Fibroblast of mammary gland (primary cell): ENCODE results near the gene ZNF618.

Experiments
- DNase-seq: peaks from one replicate; pipeline ENCODE4 v3.0.0-alpha.2; 2010; ENCODE audit warnings: low read depth
- H3K4me3 ChIP-seq: 2 replicates; pipeline ENCODE4 v1.5.1; 2011; ENCODE audit warnings: low read depth, mild to moderate bottlenecking, low read length, moderate library complexity; ENCODE audit not compliant: control insufficient read depth
- TF ChIP-seq, protein P1 (sequence below): conservative IDR thresholded peaks from 2 replicates; pipeline ENCODE4 v1.5.1; 2011; ENCODE audit warnings: low read depth, low read length, inconsistent platforms; ENCODE audit not compliant: control insufficient read depth, insufficient read depth

Gene ZNF618

GRCh38 chr9:113973226-113973625 is 97.1 kb downstream of the ZNF618 start:
- TF ChIP-seq, protein P1, sequence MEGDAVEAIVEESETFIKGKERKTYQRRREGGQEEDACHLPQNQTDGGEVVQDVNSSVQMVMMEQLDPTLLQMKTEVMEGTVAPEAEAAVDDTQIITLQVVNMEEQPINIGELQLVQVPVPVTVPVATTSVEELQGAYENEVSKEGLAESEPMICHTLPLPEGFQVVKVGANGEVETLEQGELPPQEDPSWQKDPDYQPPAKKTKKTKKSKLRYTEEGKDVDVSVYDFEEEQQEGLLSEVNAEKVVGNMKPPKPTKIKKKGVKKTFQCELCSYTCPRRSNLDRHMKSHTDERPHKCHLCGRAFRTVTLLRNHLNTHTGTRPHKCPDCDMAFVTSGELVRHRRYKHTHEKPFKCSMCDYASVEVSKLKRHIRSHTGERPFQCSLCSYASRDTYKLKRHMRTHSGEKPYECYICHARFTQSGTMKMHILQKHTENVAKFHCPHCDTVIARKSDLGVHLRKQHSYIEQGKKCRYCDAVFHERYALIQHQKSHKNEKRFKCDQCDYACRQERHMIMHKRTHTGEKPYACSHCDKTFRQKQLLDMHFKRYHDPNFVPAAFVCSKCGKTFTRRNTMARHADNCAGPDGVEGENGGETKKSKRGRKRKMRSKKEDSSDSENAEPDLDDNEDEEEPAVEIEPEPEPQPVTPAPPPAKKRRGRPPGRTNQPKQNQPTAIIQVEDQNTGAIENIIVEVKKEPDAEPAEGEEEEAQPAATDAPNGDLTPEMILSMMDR, result no peak
- no peak overlapping the region for H3K4me3 ChIP-seq
- DNase-seq, result no peak

- TF ChIP-seq, protein P1, result no peak
- DNase-seq, result no peak
- H3K4me3 ChIP-seq, result no peak overlapping the region
Observed at GRCh38 chr9:113973963-113974413, 97.9 kb downstream of the ZNF618 start.

GRCh38 chr9:113976915-113977314 is 100.8 kb downstream of the ZNF618 start:
- no peak for DNase-seq
- TF ChIP-seq, protein P1, result no peak
- no peak overlapping the region for H3K4me3 ChIP-seq

GRCh38 chr9:113978725-113979342 is 102.7 kb downstream of the ZNF618 start:
- peak; percentile 49 for DNase-seq
- TF ChIP-seq, protein P1, result no peak
- H3K4me3 ChIP-seq, result no peak overlapping the region

GRCh38 chr9:113979343-113980127 is 103.4 kb downstream of the ZNF618 start:
- H3K4me3 ChIP-seq, result no peak overlapping the region
- TF ChIP-seq, protein P1, result no peak
- peak; percentile 46 for DNase-seq

DNA sequence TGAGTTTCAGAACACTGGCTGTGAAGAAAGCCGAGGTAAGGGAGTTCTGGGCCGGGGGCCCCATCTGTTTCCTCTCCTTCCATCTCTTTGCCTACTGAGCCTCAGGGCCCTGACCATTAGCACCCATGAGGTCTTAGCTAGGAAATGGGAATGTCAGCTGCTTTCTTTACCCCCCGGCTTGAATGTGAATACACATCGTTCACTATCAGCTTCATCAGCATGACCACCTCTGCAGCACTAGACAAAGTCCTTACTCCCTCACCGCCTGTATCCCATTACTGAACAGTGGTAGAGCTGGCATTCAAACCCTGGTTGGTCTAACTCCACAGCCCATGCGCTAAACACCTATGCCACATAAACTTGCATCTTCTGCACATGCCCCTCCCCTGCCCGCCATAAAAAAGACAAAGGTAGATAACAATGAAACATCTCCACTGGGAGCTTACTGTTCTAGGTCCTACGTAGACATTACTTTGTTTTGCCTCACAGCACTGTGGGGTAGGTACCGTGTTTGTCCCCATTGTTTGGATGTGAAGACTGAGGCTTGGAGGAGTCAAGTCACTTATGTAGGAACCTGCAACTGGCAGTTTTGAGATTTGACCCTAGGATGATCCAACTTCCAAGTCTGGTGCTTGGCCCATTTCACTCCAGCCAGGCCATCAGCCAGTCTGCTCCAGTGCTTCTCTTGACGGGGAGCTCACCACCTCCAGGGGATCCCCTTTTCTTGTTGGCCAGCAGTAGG is 108.7 kb downstream of the ZNF618 start:
- DNase-seq, result no peak
- TF ChIP-seq, protein P1, result no peak
- no peak overlapping the region for H3K4me3 ChIP-seq
